ENCODE measurements around the gene FUNDC1. TPM values are rescaled to one million over a fixed set of nuclear protein-coding genes. Genes with fewer than 3 reads are reported as not detected.
"Not testable (repeated sequence)": the region's sequence is repeated elsewhere in the genome, so short reads cannot be mapped to it uniquely, and the experiment has no call there.

The FUNDC1 gene
- total RNA-seq, 2 donors from 2014 or later, result 12.3 to 28.3 TPM

DNA sequence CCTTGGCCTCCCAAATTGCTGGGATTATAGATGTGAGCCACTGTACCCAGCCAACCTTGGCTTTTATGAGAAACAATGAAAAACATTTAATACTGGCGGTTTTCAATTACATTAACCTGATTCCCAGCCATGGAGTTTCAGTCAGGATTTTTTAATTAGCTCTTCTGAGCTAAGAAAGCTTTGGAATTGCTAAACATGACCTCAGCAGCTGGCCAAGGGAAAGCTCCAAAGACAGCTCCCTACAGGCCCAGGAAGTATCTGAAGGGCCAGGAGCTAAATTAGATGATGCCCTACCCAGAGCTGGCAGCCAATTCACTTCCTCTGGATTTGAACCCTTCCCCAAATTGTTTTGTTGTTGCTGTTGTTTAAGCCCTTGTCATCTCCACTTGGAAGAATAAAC, 26.5 kb upstream of the FUNDC1 start:
- DNase-seq (ENCODE audit: low spot score), result no peak

DNA sequence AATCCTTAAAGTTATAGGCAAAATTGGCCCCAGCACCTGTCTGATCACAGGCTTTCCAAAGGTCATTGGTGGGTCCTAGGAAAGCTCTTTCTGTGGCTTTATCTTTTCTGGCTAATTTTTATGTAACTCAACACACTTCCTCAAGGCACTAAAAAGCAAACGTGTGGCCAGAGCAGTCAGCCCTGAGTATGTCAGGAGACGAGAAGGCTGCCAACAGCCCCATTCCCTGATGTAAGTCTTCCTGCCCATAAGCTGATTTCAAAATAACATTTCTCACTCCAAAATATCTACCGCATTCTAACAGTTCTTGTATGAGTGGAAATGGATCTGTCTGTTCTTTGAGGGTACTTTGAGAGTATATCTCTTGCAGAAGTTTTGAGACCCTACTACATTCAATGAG, 25.5 kb upstream of the FUNDC1 start:
- H3K9me3 ChIP-seq, result peaks cover 2 to 20% of the 10 kb centered on the region in 2 donors
- H3K27ac ChIP-seq, result no peak overlapping the region
- no peak for DNase-seq (ENCODE audit: low spot score)
- H3K4me3 ChIP-seq, result no peak overlapping the region
- H3K4me1 ChIP-seq, result no peaks in the 10 kb centered on the region
- H3K27me3 ChIP-seq, result no peaks in the 10 kb centered on the region
- H3K36me3 ChIP-seq, result no peaks in the 10 kb centered on the region
- TF ChIP-seq, protein P1, sequence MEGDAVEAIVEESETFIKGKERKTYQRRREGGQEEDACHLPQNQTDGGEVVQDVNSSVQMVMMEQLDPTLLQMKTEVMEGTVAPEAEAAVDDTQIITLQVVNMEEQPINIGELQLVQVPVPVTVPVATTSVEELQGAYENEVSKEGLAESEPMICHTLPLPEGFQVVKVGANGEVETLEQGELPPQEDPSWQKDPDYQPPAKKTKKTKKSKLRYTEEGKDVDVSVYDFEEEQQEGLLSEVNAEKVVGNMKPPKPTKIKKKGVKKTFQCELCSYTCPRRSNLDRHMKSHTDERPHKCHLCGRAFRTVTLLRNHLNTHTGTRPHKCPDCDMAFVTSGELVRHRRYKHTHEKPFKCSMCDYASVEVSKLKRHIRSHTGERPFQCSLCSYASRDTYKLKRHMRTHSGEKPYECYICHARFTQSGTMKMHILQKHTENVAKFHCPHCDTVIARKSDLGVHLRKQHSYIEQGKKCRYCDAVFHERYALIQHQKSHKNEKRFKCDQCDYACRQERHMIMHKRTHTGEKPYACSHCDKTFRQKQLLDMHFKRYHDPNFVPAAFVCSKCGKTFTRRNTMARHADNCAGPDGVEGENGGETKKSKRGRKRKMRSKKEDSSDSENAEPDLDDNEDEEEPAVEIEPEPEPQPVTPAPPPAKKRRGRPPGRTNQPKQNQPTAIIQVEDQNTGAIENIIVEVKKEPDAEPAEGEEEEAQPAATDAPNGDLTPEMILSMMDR (IDR thresholded peaks at IDR 0.05), result no peak

More for the DNA sequence above, 26.5 kb upstream of the FUNDC1 start:
- TF ChIP-seq, protein P1 (IDR thresholded peaks at IDR 0.05), result no peak
- Histone ChIP-seq H3K4me3 (no peak overlapping the region), H3K9me3 (peaks cover 2 to 29% of the 10 kb centered on the region in 2 donors), H3K4me1 (no peaks in the 10 kb centered on the region), H3K27me3 (no peaks in the 10 kb centered on the region), H3K36me3 (no peaks in the 10 kb centered on the region), H3K27ac (no peak overlapping the region)

DNA sequence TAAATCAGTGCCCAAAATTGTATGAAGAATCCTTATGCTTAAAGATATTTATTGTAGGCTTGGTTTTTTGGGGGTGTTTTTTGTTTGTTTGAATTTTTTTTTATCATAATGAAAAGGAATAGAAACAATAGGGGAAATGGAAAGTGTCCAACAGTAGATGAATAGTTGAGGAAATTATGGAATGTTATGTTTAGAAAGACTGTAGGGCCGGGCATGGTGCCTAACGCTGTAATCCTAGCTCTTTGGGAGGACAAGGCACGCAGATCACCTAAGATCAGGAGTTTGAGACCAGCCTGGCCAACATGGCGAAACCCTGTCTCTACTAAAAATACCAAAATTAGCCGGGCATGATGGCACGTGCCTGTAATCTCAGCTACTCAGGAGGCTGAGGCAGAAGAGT, 19.2 kb upstream of the FUNDC1 start:
- not testable (repeated sequence) for H3K4me1 ChIP-seq; H3K36me3 ChIP-seq; H3K9me3 ChIP-seq; H3K27me3 ChIP-seq; H3K4me3 ChIP-seq; H3K27ac ChIP-seq; DNase-seq (ENCODE audit: low spot score)

DNA sequence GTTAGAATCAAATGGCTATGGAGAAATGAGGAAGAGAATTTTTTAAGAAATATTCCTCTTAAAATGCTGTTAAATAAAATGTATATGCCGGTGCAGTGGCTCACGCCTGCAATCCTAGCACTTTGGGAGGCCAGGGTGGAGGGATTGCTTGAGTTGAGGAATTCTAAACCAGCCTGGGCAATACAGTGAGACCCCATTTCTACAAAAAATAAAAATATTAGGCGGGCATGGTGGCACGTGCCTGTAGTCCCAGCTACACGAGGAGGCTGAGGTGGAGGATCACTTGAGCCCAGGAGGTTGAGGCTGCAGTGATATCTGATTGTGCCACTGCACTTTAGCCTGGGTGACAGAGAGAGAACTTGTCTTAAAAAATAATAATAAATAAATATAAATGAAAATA, 7.9 kb upstream of the FUNDC1 start:
- TF ChIP-seq, protein P1 (IDR thresholded peaks at IDR 0.05), result no peak
- no peaks in the 10 kb centered on the region for H3K9me3 ChIP-seq

DNA sequence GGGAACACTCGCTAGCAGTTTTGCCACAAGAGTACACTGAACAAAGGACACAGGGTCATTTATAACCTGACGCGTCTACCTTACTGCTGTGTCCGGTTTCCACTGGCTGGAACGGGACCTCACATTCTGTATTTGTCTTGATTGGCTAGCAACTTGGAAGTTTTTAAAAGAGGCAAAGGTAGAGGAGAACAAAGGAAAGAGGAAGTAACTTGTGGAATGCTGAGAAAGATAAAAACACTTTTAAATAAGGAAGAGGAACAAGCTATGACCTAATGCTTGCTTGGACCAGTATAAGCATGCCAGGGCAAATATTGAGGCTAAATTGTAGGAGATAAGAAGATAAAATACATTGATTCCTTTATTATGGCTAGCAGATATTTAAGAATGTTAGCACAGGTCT, 2.8 kb upstream of the FUNDC1 start:
- H3K36me3 ChIP-seq; H3K9me3 ChIP-seq; H3K4me3 ChIP-seq; DNase-seq (ENCODE audit: low spot score); H3K27ac ChIP-seq; H3K27me3 ChIP-seq; H3K4me1 ChIP-seq: not testable (repeated sequence)

More for the DNA sequence above, 7.9 kb upstream of the FUNDC1 start:
- H3K27ac ChIP-seq, result no peak overlapping the region
- no peak overlapping the region for H3K4me3 ChIP-seq
- H3K27me3 ChIP-seq, result no peaks in the 10 kb centered on the region
- no peaks in the 10 kb centered on the region for H3K36me3 ChIP-seq
- H3K4me1 ChIP-seq, result no peaks in the 10 kb centered on the region
- DNase-seq (ENCODE audit: low spot score), result no peak

DNA sequence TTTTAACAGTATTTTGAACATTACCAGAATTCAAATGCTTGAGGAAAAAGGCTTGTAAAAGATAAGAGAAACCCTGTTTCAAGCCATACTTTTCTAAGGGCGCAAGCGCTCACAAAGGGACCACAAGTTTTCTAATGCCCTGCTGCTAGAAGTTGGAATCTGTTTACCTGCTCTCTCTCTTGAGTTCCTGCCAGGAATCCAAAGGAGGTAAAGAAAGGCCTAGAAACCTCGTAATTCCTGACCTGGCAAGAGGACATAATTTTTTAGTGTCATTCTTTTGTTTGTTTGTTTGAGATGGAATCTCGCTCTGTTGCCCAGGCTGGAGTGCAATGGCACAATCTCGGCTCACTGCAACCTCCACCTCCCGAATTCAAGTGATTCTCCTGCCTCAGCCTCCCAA, 1.4 kb upstream of the FUNDC1 start:
- Histone ChIP-seq H3K36me3 (no peaks in the 10 kb centered on the region), H3K27me3 (no peaks in the 10 kb centered on the region), H3K27ac (no peak overlapping the region), H3K9me3 (no peaks in the 10 kb centered on the region), H3K4me1 (no peaks in the 10 kb centered on the region), H3K4me3 (no peak overlapping the region)
- no peak for DNase-seq (ENCODE audit: low spot score)
- TF ChIP-seq, protein P1 (IDR thresholded peaks at IDR 0.05), result no peak

DNA sequence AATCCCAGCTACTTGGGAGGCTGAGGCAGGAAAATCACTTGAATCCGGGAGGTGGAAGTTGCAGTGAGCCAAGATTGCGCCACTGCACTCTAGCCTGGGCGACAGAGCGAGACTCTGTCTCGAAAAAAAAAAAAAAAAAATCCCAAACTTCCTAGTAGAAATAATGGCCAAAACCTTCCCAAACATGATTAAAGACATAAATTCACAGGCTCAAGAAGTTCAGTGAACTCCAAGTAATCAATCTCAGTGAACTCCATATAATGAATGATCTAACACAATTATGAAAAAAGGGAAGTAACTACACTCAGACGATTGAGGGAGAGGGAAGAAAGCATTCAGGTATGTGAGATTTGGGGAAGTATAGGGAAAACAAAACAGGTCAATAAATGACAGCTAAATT, 6.5 kb downstream of the FUNDC1 start:
- H3K36me3 ChIP-seq, result no peaks in the 10 kb centered on the region
- no peak overlapping the region for H3K4me3 ChIP-seq

More for the DNA sequence above, 6.5 kb downstream of the FUNDC1 start:
- Histone ChIP-seq H3K27ac (no peak overlapping the region), H3K27me3 (no peaks in the 10 kb centered on the region), H3K9me3 (no peaks in the 10 kb centered on the region), H3K4me1 (no peaks in the 10 kb centered on the region)
- DNase-seq (ENCODE audit: low spot score), result no peak
- TF ChIP-seq, protein P1 (IDR thresholded peaks at IDR 0.05), result no peak

Data from right atrium auricular region (tissue), 2 donors.